Muscle layer of duodenum (tissue), 2 donors: ENCODE data around the gene CRYGB.

Experiments used
- H3K27ac ChIP-seq: one replicate; pipeline ENCODE4 v1.7.0; 2013; ENCODE audit warnings: mild to moderate bottlenecking, low read length
- H3K27me3 ChIP-seq: one replicate; pipeline ENCODE4 v1.7.0; 2013; ENCODE audit warnings: low read depth, mild to moderate bottlenecking, control low read depth, low read length
- H3K36me3 ChIP-seq, 2 donors: one replicate each; pipeline ENCODE4 v1.7.0; 2013; ENCODE audit warnings: low read length in 2 of 2, control low read depth in 1 of 2, mild to moderate bottlenecking in 1 of 2; ENCODE audit not compliant: insufficient read depth in 2 of 2, control insufficient read depth in 1 of 2
- H3K4me1 ChIP-seq, 2 donors: one replicate each; pipeline ENCODE4 v1.7.0; 2013; ENCODE audit warnings: low read length in 2 of 2, mild to moderate bottlenecking in 2 of 2, control low read depth in 1 of 2, moderate library complexity in 1 of 2; ENCODE audit not compliant: insufficient read depth in 2 of 2, control insufficient read depth in 1 of 2
- H3K4me3 ChIP-seq, 2 donors: one replicate each; pipeline ENCODE4 v1.7.0; 2013; ENCODE audit warnings: low read length in 2 of 2, low read depth in 1 of 2, mild to moderate bottlenecking in 1 of 2
- H3K9me3 ChIP-seq, 2 donors: one replicate each; pipeline ENCODE4 v1.7.0; 2013; ENCODE audit warnings: low read length in 2 of 2, control low read depth in 1 of 2, mild to moderate bottlenecking in 1 of 2; ENCODE audit not compliant: control insufficient read depth in 1 of 2
- donor health status: healthy.

CRYGB gene

GRCh38 chr2:208146006-208146405 lies at the start of gene CRYGB:
Gene CRYGB, minus strand, starts transcription at chr2:208146158. Its CDS starts 38 bp downstream, at chr2:208146120.
- Histone ChIP-seq H3K4me3 (no peak within 1 kb of the TSS), H3K27ac (no peak within 1 kb of the TSS), H3K9me3 (no peaks in the 10 kb centered on the region), H3K27me3 (no peaks in the 10 kb centered on the region), H3K4me1 (no peaks in the 10 kb centered on the region), H3K36me3 (no peaks in the 10 kb centered on the region)

- Histone ChIP-seq H3K36me3 (no peaks in the 10 kb centered on the region), H3K4me1 (no peaks in the 10 kb centered on the region), H3K27ac (no peak overlapping the region), H3K9me3 (no peaks in the 10 kb centered on the region), H3K4me3 (no peak overlapping the region), H3K27me3 (no peaks in the 10 kb centered on the region)
Measured at GRCh38 chr2:208195531-208195930, 49.6 kb upstream of the CRYGB start.

GRCh38 chr2:208192611-208193236 lies 46.8 kb upstream of the CRYGB start:
- H3K27me3 ChIP-seq = no peaks in the 10 kb centered on the region
- H3K4me3 ChIP-seq = no peak overlapping the region
- H3K4me1 ChIP-seq = no peaks in the 10 kb centered on the region
- H3K36me3 ChIP-seq = no peaks in the 10 kb centered on the region
- H3K9me3 ChIP-seq = no peaks in the 10 kb centered on the region
- no peak overlapping the region for H3K27ac ChIP-seq

- Histone ChIP-seq H3K9me3 (no peaks in the 10 kb centered on the region), H3K4me3 (no peak within 1 kb of the TSS), H3K4me1 (no peaks in the 10 kb centered on the region), H3K27me3 (no peaks in the 10 kb centered on the region), H3K27ac (no peak within 1 kb of the TSS), H3K36me3 (no peaks in the 10 kb centered on the region)
Measured at GRCh38 chr2:208189810-208190503, 44.0 kb upstream of the CRYGB start, which contains the start of gene C2orf80. Gene C2orf80, minus strand, starts transcription at chr2:208190030. Its CDS starts 3,044 bp downstream, at chr2:208186986.

- Histone ChIP-seq H3K4me1 (no peaks in the 10 kb centered on the region), H3K4me3 (no peak overlapping the region), H3K9me3 (no peaks in the 10 kb centered on the region), H3K27ac (no peak overlapping the region), H3K36me3 (no peaks in the 10 kb centered on the region), H3K27me3 (no peaks in the 10 kb centered on the region)
Measured at GRCh38 chr2:208189069-208189809, 43.3 kb upstream of the CRYGB start.

- Histone ChIP-seq H3K27ac (no peak overlapping the region), H3K27me3 (no peaks in the 10 kb centered on the region), H3K4me3 (no peak overlapping the region), H3K4me1 (no peaks in the 10 kb centered on the region), H3K9me3 (no peaks in the 10 kb centered on the region), H3K36me3 (no peaks in the 10 kb centered on the region)
Measured at GRCh38 chr2:208186893-208187292, 40.9 kb upstream of the CRYGB start.

- Histone ChIP-seq H3K27ac (no peak overlapping the region), H3K4me3 (no peak overlapping the region), H3K27me3 (no peaks in the 10 kb centered on the region)
Measured at GRCh38 chr2:208186465-208186864, 40.5 kb upstream of the CRYGB start.

GRCh38 chr2:208183972-208184705 lies 38.2 kb upstream of the CRYGB start:
- no peaks in the 10 kb centered on the region for H3K27me3 ChIP-seq
- no peak overlapping the region for H3K4me3 ChIP-seq
- no peaks in the 10 kb centered on the region for H3K4me1 ChIP-seq
- no peaks in the 10 kb centered on the region for H3K36me3 ChIP-seq
- H3K9me3 ChIP-seq = no peaks in the 10 kb centered on the region
- no peak overlapping the region for H3K27ac ChIP-seq

More at GRCh38 chr2:208186465-208186864, 40.5 kb upstream of the CRYGB start:
- Histone ChIP-seq H3K9me3 (no peaks in the 10 kb centered on the region), H3K36me3 (no peaks in the 10 kb centered on the region), H3K4me1 (no peaks in the 10 kb centered on the region)

GRCh38 chr2:208183526-208183925 lies 37.6 kb upstream of the CRYGB start:
- no peak overlapping the region for H3K27ac ChIP-seq
- H3K9me3 ChIP-seq = no peaks in the 10 kb centered on the region
- H3K27me3 ChIP-seq = no peaks in the 10 kb centered on the region
- no peak overlapping the region for H3K4me3 ChIP-seq
- no peaks in the 10 kb centered on the region for H3K36me3 ChIP-seq
- no peaks in the 10 kb centered on the region for H3K4me1 ChIP-seq

GRCh38 chr2:208182835-208183234 lies 36.9 kb upstream of the CRYGB start:
- Histone ChIP-seq H3K4me3 (no peak overlapping the region), H3K36me3 (no peaks in the 10 kb centered on the region), H3K27me3 (no peaks in the 10 kb centered on the region), H3K27ac (no peak overlapping the region), H3K4me1 (no peaks in the 10 kb centered on the region), H3K9me3 (no peaks in the 10 kb centered on the region)
